H9 (cell line): Measurements from ENCODE around the gene C11orf86. TPM values are rescaled to one million over a fixed set of nuclear protein-coding genes. Genes with fewer than 3 reads are reported as not detected.
"Not testable (repeated sequence)": the region's sequence is repeated elsewhere in the genome, so short reads cannot be mapped to it uniquely, and the experiment has no call there.

Experiments
- DNase-seq: peaks from one replicate; pipeline ENCODE4 v3.0.0-alpha.2; 2017
- H2AFZ ChIP-seq: one replicate; pipeline ENCODE4 v1.6.1; 2013; ENCODE audit warnings: mild to moderate bottlenecking, low read length, control low read depth, moderate library complexity
- H2AK5ac ChIP-seq: 2 replicates; pipeline ENCODE4 v1.6.1; 2013; ENCODE audit warnings: low read length, control low read depth, mixed read lengths; ENCODE audit not compliant: insufficient read length
- H2BK120ac ChIP-seq: one replicate; pipeline ENCODE4 v1.6.1; 2013; ENCODE audit warnings: low read depth, mild to moderate bottlenecking, low read length, control low read depth, inconsistent platforms; ENCODE audit not compliant: poor library complexity, severe bottlenecking
- H2BK12ac ChIP-seq: 2 replicates; pipeline ENCODE4 v1.6.1; 2013; ENCODE audit warnings: low read length, control low read depth, mixed read lengths, low read depth; ENCODE audit not compliant: insufficient read length
- H2BK15ac ChIP-seq: 2 replicates; pipeline ENCODE4 v1.6.1; 2013; ENCODE audit warnings: low read depth, low read length, control low read depth
- H2BK20ac ChIP-seq: one replicate; pipeline ENCODE4 v1.6.1; 2013; ENCODE audit warnings: low read depth, mild to moderate bottlenecking, low read length, control low read depth, inconsistent platforms; ENCODE audit not compliant: poor library complexity, severe bottlenecking
- H2BK5ac ChIP-seq: 2 replicates; pipeline ENCODE4 v1.6.1; 2013; ENCODE audit warnings: low read length, control low read depth, mixed read lengths; ENCODE audit not compliant: insufficient read length
- H3K14ac ChIP-seq: 2 replicates; pipeline ENCODE4 v1.6.1; 2013; ENCODE audit warnings: low read length, control low read depth; ENCODE audit not compliant: insufficient read depth
- H3K18ac ChIP-seq: 2 replicates; pipeline ENCODE4 v1.6.1; 2013; ENCODE audit warnings: low read depth, mild to moderate bottlenecking, mixed read lengths, low read length, control low read depth; ENCODE audit not compliant: insufficient read length
- H3K23ac ChIP-seq: 2 replicates; pipeline ENCODE4 v1.6.1; 2013; ENCODE audit warnings: low read length, control low read depth, mixed read lengths, low read depth; ENCODE audit not compliant: insufficient read length
- H3K23me2 ChIP-seq: 2 replicates; pipeline ENCODE4 v1.6.1; 2013; ENCODE audit warnings: low read depth, mild to moderate bottlenecking, mixed read lengths, low read length, control low read depth; ENCODE audit not compliant: insufficient read length, poor library complexity, severe bottlenecking
- H3K27ac ChIP-seq: 2 replicates; pipeline ENCODE4 v1.5.1; 2013; ENCODE audit warnings: low read length, control low read depth, mixed read lengths, low read depth; ENCODE audit not compliant: insufficient read length
- H3K27me3 ChIP-seq: 2 replicates; pipeline ENCODE4 v1.6.1; 2013; ENCODE audit warnings: low read length, control low read depth, inconsistent platforms; ENCODE audit not compliant: insufficient read depth
- H3K4ac ChIP-seq: 2 replicates; pipeline ENCODE4 v1.6.1; 2013; ENCODE audit warnings: low read depth, mild to moderate bottlenecking, control low read depth, inconsistent platforms, low read length, moderate library complexity
- H3K4me1 ChIP-seq: 2 replicates; pipeline ENCODE4 v1.6.1; 2013; ENCODE audit warnings: low read length, control low read depth, inconsistent platforms; ENCODE audit not compliant: insufficient read depth
- H3K4me2 ChIP-seq: 2 replicates; pipeline ENCODE4 v1.6.1; 2013; ENCODE audit warnings: low read length, control low read depth, mixed read lengths; ENCODE audit not compliant: insufficient read length, insufficient read depth
- H3K56ac ChIP-seq: 2 replicates; pipeline ENCODE4 v1.6.1; 2013; ENCODE audit warnings: low read depth, mild to moderate bottlenecking, mixed read lengths, low read length, control low read depth; ENCODE audit not compliant: insufficient read length
- H3K79me1 ChIP-seq: 2 replicates; pipeline ENCODE4 v1.6.1; 2013; ENCODE audit warnings: low read depth, mild to moderate bottlenecking, moderate library complexity, low read length, control low read depth, inconsistent platforms; ENCODE audit not compliant: insufficient read depth, poor library complexity, severe bottlenecking
- H3K79me2 ChIP-seq: 2 replicates; pipeline ENCODE4 v1.6.1; 2013; ENCODE audit warnings: low read length, control low read depth, inconsistent platforms; ENCODE audit not compliant: insufficient read depth
- H3K9ac ChIP-seq: 2 replicates; pipeline ENCODE4 v1.6.1; 2013; ENCODE audit warnings: low read length, control low read depth, mixed read lengths; ENCODE audit not compliant: insufficient read length; ENCODE audit errors: extremely low read depth
- H3K9me3 ChIP-seq: one replicate; pipeline ENCODE4 v1.6.1; 2013; ENCODE audit warnings: low read depth, low read length, inconsistent platforms; ENCODE audit not compliant: control insufficient read depth
- H3T11ph ChIP-seq: one replicate; pipeline ENCODE4 v1.6.1; 2013; ENCODE audit warnings: mild to moderate bottlenecking, low read length, control low read depth, inconsistent platforms
- H4K20me1 ChIP-seq: one replicate; pipeline ENCODE4 v1.6.1; 2013; ENCODE audit not compliant: control insufficient read depth, insufficient read length, insufficient read depth
- H4K5ac ChIP-seq: 2 replicates; pipeline ENCODE4 v1.6.1; 2013; ENCODE audit warnings: low read depth, mild to moderate bottlenecking, mixed read lengths, low read length, control low read depth; ENCODE audit not compliant: insufficient read length
- H4K8ac ChIP-seq: replicated peaks from 2 replicates; pipeline ENCODE4 v1.6.1; 2013; ENCODE audit warnings: low read length, control low read depth, mixed read lengths, low read depth; ENCODE audit not compliant: insufficient read length
- H4K91ac ChIP-seq: 2 replicates; pipeline ENCODE4 v1.6.1; 2013; ENCODE audit warnings: low read depth, mild to moderate bottlenecking, moderate library complexity, mixed read lengths, low read length, control low read depth; ENCODE audit not compliant: insufficient read length
- H3K27ac Mint-ChIP-seq, 3 experiments: 2 replicates in 2 of 3; 3 replicates in 1 of 3; pipeline ENCODE4 v1.8.0; 2020 to 2021; ENCODE audit warnings: mixed read lengths in 3 of 3, mild to moderate bottlenecking in 1 of 3, moderate library complexity in 1 of 3
- H3K27me3 Mint-ChIP-seq: 2 replicates; pipeline ENCODE4 v1.8.0; 2021; ENCODE audit warnings: low read depth, mild to moderate bottlenecking, moderate library complexity, mixed read lengths
- H3K36me3 Mint-ChIP-seq, 3 experiments: 2 replicates in 2 of 3; 3 replicates in 1 of 3; pipeline ENCODE4 v1.8.0; 2020 to 2021; ENCODE audit warnings: low read depth in 3 of 3, mixed read lengths in 3 of 3; ENCODE audit not compliant: insufficient read depth in 1 of 3
- H3K4me1 Mint-ChIP-seq, 2 experiments: 2 replicates each; pipeline ENCODE4 v1.8.0; 2020; ENCODE audit warnings: mixed read lengths in 2 of 2
- H3K4me3 Mint-ChIP-seq, 2 experiments: 2 replicates in 1 of 2; 3 replicates in 1 of 2; pipeline ENCODE4 v1.8.0; 2020 to 2021; ENCODE audit warnings: mild to moderate bottlenecking in 2 of 2, mixed read lengths in 2 of 2, moderate library complexity in 1 of 2
- H3K9me3 Mint-ChIP-seq, 2 experiments: 2 replicates in 1 of 2; 3 replicates in 1 of 2; pipeline ENCODE4 v1.8.0; 2020; ENCODE audit warnings: mild to moderate bottlenecking in 2 of 2, mixed read lengths in 2 of 2, moderate library complexity in 1 of 2
- WGBS: extraction: QIAGEN DNeasy Blood & Tissue Kit; methylation state at CpG from one replicate; pipeline ENCODE4 v1.1.7; 2013; ENCODE audit warnings: missing lambda C conversion rate, low lambda C conversion rate, mixed read lengths; ENCODE audit not compliant: insufficient read length; ENCODE audit errors: extremely low coverage; 5-methylcytosine and 5-hydroxymethylcytosine counted together
- total RNA-seq: library from RNA; stranded (reverse); gene quantifications from 2 replicates; pipeline ENCODE4 v1.2.1, GENCODE V29; 2021

C11orf86 gene
- total RNA-seq, 1 experiment from 2014 or later: not detected

GRCh38 chr11:66989360-66989759 is 14.3 kb downstream of the C11orf86 start:
- not testable (repeated sequence) for H2BK5ac ChIP-seq, H3K9me3 Mint-ChIP-seq, H2BK120ac ChIP-seq, H3T11ph ChIP-seq, H3K27me3 Mint-ChIP-seq, H4K8ac ChIP-seq, H3K4me3 Mint-ChIP-seq, H3K27ac ChIP-seq, H2BK15ac ChIP-seq, H3K23ac ChIP-seq, H2AFZ ChIP-seq, H3K27ac Mint-ChIP-seq, H2BK12ac ChIP-seq, H3K36me3 Mint-ChIP-seq, H3K14ac ChIP-seq, H3K4me2 ChIP-seq, H3K27me3 ChIP-seq, H3K4me1 ChIP-seq, H4K20me1 ChIP-seq, H3K79me2 ChIP-seq, DNase-seq, H4K5ac ChIP-seq, H3K56ac ChIP-seq, H2BK20ac ChIP-seq, H3K9me3 ChIP-seq, H3K9ac ChIP-seq, H3K4ac ChIP-seq, H3K23me2 ChIP-seq, H3K18ac ChIP-seq, H2AK5ac ChIP-seq, H4K91ac ChIP-seq, H3K79me1 ChIP-seq
- no CpG with 5 or more reads among the region's 9 CpGs for WGBS
- peaks cover 17 to 22% of the 10 kb centered on the region in 2 experiments for H3K4me1 Mint-ChIP-seq
